Epithelial cell of esophagus (primary cell): Measurements from ENCODE around the gene URB1.

Source experiments
- DNase-seq: peaks from one replicate; pipeline ENCODE4 v3.0.0; 2010; ENCODE audit warnings: low read depth
- H3K4me3 ChIP-seq: 2 replicates; pipeline ENCODE4 v1.5.1; 2011; ENCODE audit warnings: mild to moderate bottlenecking, low read length, control low read depth
- TF ChIP-seq, protein P1 (sequence below): IDR thresholded peaks from 2 replicates; pipeline ENCODE4 v1.5.1; 2011; ENCODE audit warnings: low read depth, mild to moderate bottlenecking, low read length, control low read depth, inconsistent platforms; ENCODE audit not compliant: insufficient read depth; ENCODE audit errors: missing control alignments

URB1 gene

DNA sequence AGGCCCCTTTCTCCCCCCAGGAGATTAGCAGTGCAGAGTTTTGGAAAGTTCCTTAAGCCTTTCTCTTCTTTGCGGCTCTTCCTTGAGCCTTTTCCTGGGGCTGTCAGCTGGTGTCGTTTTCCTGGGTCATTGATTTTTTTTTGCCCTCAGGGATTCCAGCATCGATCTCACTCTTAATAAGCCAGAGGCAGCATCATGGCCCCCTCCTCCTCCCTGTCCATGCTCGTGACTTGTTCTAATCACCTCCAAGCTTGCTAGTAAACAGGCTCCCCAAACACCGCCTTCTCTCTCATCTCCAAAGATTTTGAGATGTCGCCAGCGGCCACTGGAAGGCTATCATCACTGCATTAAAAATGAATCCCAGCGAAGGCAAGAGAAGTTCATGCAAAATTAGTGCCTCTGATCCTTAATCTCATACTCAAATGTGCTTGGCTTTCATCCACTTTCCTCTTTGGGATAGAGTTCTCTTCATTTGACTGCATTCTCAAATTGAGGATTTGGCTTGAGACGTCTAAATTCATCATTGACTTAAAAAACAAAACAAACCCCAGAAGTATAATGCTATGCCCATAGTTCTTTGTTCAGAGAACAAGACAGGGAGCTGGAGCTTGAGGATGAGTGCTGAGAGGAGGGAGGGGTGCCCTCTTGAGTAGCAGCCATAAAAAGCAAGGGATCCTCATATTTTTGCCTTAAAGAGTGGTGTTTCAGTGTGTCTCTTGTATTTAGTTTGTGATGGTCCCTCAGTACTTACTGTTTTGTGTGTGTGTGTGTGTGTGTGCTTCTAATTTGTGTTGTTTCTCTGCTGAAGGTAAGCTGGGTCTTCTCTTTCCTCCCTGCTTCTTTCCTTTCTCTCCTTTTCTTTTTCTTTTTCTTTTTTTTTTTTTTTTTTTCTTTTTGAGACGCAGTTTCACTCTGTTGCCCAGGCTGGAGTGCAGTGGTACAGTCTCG, 22.9 kb upstream of the URB1 start:
- H3K4me3 ChIP-seq = no peak overlapping the region
- no peak for DNase-seq

DNA sequence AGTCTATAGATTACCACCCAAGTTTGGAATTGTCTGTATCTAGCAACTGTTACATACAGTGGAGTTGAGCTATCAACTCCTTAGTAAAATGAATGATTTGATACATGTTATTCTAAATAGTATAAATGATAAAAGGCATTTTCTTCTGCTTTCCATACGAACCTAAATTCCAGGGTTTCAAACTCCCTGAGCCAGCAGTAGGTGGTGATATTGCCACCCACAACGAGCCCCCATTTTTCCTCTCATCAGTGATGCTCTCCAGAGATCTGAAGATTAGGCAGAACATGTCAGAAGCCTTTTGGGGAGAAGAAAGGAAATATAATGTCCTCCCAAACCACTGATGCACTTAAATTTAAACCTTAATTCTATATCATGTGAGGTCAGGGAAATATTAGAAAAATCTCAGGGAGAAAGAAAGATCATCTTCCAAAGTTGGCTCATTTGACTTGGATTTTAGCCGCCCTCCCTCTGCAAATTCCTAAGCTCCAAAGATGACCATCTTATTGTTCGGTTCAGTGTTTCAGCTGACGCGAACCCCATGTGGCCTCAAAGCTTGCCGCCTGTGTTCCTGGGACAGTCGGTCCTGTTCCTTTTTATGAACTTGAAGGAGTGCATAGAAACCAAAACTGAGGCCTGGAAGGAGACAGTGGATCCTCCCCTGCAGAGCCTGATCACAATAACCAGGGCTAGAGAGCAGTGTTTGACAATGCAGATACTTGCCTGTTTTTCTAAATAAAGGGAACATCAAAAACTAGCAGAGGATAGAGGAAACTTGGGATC, 22.0 kb upstream of the URB1 start:
- TF ChIP-seq, protein P1, sequence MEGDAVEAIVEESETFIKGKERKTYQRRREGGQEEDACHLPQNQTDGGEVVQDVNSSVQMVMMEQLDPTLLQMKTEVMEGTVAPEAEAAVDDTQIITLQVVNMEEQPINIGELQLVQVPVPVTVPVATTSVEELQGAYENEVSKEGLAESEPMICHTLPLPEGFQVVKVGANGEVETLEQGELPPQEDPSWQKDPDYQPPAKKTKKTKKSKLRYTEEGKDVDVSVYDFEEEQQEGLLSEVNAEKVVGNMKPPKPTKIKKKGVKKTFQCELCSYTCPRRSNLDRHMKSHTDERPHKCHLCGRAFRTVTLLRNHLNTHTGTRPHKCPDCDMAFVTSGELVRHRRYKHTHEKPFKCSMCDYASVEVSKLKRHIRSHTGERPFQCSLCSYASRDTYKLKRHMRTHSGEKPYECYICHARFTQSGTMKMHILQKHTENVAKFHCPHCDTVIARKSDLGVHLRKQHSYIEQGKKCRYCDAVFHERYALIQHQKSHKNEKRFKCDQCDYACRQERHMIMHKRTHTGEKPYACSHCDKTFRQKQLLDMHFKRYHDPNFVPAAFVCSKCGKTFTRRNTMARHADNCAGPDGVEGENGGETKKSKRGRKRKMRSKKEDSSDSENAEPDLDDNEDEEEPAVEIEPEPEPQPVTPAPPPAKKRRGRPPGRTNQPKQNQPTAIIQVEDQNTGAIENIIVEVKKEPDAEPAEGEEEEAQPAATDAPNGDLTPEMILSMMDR = peak; percentile 60
- H3K4me3 ChIP-seq = peak overlapping the region; percentile 59
- peak; percentile 60 for DNase-seq

More for the DNA sequence above, 22.9 kb upstream of the URB1 start:
- TF ChIP-seq, protein P1 = no peak

DNA sequence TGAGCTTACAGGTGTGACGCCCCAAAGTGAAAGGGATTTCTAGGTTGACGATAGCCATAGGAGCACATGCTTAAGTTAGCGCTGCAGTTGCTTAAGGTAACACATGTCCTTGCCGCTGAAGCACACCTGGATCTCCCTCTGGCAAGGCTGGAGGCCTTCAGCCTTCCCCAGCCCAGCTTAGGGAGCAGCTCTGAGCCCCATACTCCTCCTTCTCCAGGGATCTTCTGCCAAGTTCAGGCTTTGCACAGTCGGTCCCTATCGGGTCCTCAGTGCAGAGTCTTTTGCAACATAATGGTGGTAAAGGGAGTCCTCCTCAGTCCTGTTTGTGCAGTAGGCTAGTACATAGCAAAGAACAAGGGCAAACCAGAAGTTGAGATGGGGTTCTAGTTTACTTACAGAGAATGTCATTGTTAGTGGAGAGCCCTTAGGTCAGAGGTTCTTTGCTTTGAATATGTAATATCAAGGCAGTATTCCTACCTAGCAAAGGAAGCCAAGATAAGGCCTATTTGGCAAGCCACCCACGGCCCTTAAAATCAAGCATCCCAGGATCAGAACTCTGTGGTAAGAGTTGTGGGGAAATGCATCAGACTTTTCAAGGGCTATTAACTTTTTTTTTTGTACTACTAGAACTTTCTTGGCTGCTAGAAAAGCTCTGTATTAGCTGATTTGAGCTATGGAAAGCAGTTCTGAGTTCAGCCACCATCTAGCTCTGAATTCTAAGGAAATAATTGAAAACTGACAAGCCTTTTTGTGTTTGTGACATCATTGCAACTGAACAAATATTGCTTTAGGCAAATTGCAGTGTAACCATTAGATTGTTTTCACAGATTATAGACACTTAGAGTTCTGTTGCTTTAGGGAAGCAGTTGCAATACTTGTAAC, 21.1 kb upstream of the URB1 start:
- peak; percentile 51 for DNase-seq
- peak overlapping the region; percentile 59 for H3K4me3 ChIP-seq
- TF ChIP-seq, protein P1 = no peak

DNA sequence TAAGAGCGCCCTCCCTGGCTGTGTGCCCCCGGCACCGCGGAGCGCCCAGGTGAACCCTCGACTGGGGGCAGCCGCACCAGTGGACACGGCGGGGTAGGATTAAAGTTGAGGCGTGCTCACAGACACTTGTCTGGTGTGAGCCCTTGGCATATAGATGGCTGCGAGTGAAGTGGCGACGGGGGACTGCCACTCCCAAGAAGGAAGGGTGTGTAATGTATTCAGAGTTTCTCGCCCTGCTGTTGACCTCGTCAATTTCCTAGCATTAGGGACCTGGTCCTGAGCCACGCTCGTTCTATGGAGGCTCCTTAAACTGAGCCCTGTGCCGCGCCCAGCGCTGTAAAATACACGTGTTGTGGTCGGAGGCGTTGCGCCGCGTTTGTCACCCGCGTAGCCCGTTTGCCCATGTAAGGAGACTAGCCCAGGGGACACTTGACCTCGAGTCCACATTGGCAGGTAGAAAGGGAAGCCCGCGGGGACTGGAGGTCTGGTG, 20.2 kb upstream of the URB1 start:
- TF ChIP-seq, protein P1 = no peak
- peak; percentile 40 for DNase-seq
- peak overlapping the region; percentile 59 for H3K4me3 ChIP-seq

DNA sequence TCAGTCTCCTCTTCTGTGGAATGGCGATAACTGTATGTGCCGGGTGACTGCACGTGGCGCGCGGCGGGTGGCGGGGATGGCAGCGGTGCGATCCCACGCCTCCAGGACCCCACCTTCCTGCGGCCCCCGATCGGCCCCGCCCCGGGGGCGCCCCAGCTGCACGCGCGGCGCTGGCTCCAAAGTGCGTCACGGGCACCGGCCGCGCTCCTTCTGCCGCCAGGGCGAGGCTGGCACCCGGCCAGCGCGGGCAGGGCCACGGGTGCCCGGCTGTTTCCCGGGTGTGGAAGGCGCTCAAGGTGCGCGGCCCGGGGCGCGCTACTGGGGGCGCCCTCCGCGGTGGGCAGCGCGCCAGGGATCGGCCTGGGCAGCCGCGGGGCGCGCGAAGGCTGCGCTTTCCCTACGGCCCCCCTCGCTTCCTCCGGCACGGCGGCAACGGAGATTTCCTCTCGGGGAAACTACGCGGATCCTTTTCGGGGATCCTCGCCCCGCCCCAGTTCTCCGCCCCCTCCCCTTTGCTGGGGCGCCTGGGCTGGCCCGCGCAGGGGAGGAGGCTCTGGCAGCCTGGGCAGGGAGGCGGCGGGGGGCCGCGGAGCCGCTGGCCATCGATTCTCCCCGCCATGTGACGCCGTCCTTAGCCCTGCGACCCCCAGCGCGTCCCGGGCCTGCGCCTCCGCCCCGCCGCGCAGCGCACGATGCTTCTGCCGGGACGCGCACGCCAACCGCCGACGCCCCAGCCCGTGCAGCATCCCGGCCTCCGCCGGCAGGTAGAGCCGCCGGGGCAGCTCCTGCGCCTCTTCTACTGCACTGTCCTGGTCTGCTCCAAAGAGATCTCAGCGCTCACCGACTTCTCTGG, 19.6 kb upstream of the URB1 start, which contains the start of gene EVA1C:
TSS of gene EVA1C (plus strand) at position 545 of the 853 bp plus-strand sequence. CDS start at position 693, 148 bp downstream.
- TF ChIP-seq, protein P1 = no peak

More for the DNA sequence above, 19.6 kb upstream of the URB1 start, which contains the start of gene EVA1C:
- H3K4me3 ChIP-seq = peak within 1 kb of the TSS; percentile 59
- DNase-seq = peak; percentile 68
